Measurements from ENCODE around the gene RAD51AP2. TPM values are rescaled to one million over a fixed set of nuclear protein-coding genes. Genes with fewer than 3 reads are reported as not detected.

Gene RAD51AP2
- total RNA-seq, 4 donors from 2014 or later: 0.13 TPM; not detected in 3

- H3K4me3 ChIP-seq: peak overlapping the region; percentile 61 to 73
- 1% methylated on average over 18 to 21 of the region's 21 CpGs for WGBS, 2 donors (ENCODE audit: low coverage in 1 of 2)
- H3K9me3 ChIP-seq: no peaks in the 10 kb centered on the region
- no peaks in the 10 kb centered on the region for H3K36me3 ChIP-seq
- H3K27me3 ChIP-seq: peaks cover 15% of the 10 kb centered on the region
- TF ChIP-seq CTCF (IDR thresholded peaks at IDR 0.05) (no peak), POLR2A (IDR thresholded peaks at IDR 0.05) (no peak), EP300 (IDR thresholded peaks at IDR 0.05) (no peak), POLR2AphosphoS5 (IDR thresholded peaks at IDR 0.05) (no peak)
- peaks cover 0 to 41% (median 0%) of the 10 kb centered on the region in 3 donors for H3K4me1 ChIP-seq
- ATAC-seq: no peak
- peak overlapping the region in 3 of 4 donors; percentile 79 to 85 (median 82) for H3K27ac ChIP-seq
Observed at GRCh38 chr2:17540813-17541530, 22.7 kb upstream of the RAD51AP2 start.

DNA sequence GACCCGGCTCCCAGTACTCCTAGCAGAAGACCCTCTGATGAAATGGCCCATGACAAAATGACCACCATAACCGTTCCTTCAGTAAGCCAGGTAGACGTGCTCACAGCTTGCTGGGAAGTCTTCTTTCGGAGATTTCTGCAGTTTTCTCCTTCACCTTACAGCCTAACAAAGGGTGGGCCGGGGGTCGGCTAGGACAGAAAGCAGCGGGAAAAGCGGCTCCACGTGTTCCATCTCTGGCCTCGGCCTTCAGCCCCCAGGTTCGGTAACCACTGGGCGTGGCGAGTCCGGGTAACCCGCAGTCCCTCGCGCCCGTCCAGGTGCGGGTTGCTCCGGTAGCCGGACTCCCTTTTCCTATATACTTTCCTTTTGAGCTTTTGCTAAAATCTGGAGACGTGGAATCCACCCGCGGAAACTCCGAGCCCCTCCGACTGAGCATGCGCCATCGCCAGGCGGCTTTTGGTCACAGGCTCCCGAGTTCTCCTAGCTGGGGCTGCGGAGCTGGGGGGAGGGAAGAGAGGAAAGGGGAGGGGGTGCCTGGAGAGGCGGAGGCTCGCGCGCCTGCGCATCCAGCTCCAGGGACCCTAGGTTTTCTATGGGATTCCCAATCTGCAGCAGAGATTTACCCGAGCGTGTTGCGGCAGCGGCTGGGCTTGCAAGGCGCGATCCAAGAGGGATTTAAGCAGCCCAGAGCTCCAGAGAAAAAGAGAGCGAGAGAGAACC, 22.0 kb upstream of the RAD51AP2 start, which contains the start of gene VSNL1:
Gene VSNL1, plus strand, starts transcription at position 604 of the 720 bp plus-strand sequence. CDS start 51,379 bp downstream, outside the sequence.
- peaks cover 0 to 41% (median 0%) of the 10 kb centered on the region in 3 donors for H3K4me1 ChIP-seq
- no peaks in the 10 kb centered on the region for H3K9me3 ChIP-seq
- WGBS, 2 donors (ENCODE audit: low coverage in 1 of 2): 0 to 2% methylated on average over 7 to 22 of the region's 43 CpGs
- ATAC-seq: peak; percentile 73
- H3K27me3 ChIP-seq: peaks cover 15% of the 10 kb centered on the region
- H3K4me3 ChIP-seq: peak within 1 kb of the TSS; percentile 61 to 73
- H3K27ac ChIP-seq: peak within 1 kb of the TSS; percentile 79 to 87 (median 84)
- TF ChIP-seq CTCF (IDR thresholded peaks at IDR 0.05): peak in 1 of 4 experiments; percentile 3
- no peak for TF ChIP-seq EP300 (IDR thresholded peaks at IDR 0.05)
- H3K36me3 ChIP-seq: no peaks in the 10 kb centered on the region

- H3K36me3 ChIP-seq: no peaks in the 10 kb centered on the region
- no peak for TF ChIP-seq CTCF (IDR thresholded peaks at IDR 0.05)
- peak overlapping the region; percentile 61 to 73 for H3K4me3 ChIP-seq
- peaks cover 0 to 41% (median 0%) of the 10 kb centered on the region in 3 donors for H3K4me1 ChIP-seq
- ATAC-seq: no peak
- peak overlapping the region; percentile 79 to 87 (median 84) for H3K27ac ChIP-seq
- no peaks in the 10 kb centered on the region for H3K9me3 ChIP-seq
- H3K27me3 ChIP-seq: peaks cover 15% of the 10 kb centered on the region
- WGBS, 2 donors (ENCODE audit: low coverage in 1 of 2): 0 to 4% methylated on average over 4 to 7 of the region's 13 CpGs
Observed at GRCh38 chr2:17539611-17540092, 21.4 kb upstream of the RAD51AP2 start.

DNA sequence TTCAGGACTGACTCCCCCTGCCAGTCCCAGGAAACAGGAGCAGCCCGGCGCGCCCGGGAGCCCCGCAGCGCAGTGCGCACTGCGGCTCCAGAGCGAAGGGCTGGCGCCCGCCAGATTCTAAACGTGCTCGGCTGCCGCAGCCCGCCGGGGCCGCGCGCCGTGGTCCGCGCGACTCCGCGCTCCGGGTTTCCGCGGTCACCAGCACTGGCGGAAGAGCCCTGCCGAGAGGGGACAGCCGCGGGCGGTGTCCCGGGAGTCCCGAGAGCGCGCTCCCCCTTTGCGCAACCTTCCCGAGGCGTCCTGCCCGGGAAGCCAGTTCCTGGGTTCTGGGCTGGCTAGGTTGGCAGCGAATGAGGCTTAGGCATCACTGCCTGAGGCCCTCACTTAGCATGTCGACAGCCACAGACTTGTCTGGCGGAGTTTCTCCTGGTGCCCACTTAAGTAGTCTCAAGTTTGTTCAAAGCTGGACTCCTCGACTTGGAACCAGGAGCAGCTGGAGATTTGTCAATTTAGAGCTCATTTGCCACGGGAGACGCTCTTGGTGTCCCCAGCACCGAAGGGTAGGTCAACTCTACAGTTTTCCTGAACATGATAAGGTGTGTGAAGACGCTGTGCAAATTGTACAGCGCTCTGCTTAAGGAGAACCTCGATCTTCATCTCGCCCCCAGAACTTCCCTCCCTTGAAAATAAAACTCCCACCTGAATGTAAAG, 20.8 kb upstream of the RAD51AP2 start:
- H3K27me3 ChIP-seq: peaks cover 15% of the 10 kb centered on the region
- H3K36me3 ChIP-seq: no peaks in the 10 kb centered on the region
- H3K4me3 ChIP-seq: peak overlapping the region; percentile 61 to 73
- H3K4me1 ChIP-seq: peaks cover 0 to 41% (median 0%) of the 10 kb centered on the region in 3 donors
- TF ChIP-seq CTCF (IDR thresholded peaks at IDR 0.05) (no peak), POLR2A (IDR thresholded peaks at IDR 0.05) (no peak), POLR2AphosphoS5 (IDR thresholded peaks at IDR 0.05) (peak; percentile 62), EP300 (IDR thresholded peaks at IDR 0.05) (no peak)
- H3K9me3 ChIP-seq: no peaks in the 10 kb centered on the region
- WGBS, 2 donors (ENCODE audit: low coverage in 1 of 2): 0 to 5% methylated on average over 4 to 6 of the region's 52 CpGs
- ATAC-seq: peak; percentile 90
- peak overlapping the region; percentile 79 to 87 (median 84) for H3K27ac ChIP-seq

Measured in gastroesophageal sphincter (tissue), 4 donors.